ENCODE measurements around the gene AMPH. TPM values are rescaled to one million over a fixed set of nuclear protein-coding genes. Genes with fewer than 3 reads are reported as not detected.
"Not testable (repeated sequence)": the region's sequence is repeated elsewhere in the genome, so short reads cannot be mapped to it uniquely, and the experiment has no call there.

The AMPH gene
- polyA plus RNA-seq, 3 donors from 2014 or later, result 0.06 to 0.45 TPM; not detected in 1

DNA sequence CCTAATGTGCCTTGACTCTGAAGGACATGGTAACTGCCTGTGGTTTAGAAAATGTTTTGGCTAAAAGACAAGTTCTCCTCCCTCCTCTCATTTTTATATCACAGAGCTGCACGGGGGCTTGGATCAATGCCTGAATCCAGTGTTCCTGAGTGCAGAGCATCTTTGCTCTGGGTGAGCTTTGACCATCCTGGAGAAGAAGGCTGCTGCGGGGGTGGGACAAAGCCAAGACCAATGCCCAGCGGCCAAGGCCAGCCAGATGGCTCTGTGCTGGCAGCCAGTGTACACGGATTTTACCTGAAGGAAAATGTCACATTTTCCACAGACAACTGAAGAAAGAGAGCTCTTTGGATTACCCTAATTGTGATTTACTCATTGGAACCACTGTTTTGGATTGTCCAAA lies 255.7 kb downstream of the AMPH start:
- no peaks in the 10 kb centered on the region for H3K27me3 Mint-ChIP-seq (ENCODE audit: low read depth in 3 of 3)
- H3K4me1 Mint-ChIP-seq, result peaks cover 18 to 58% of the 10 kb centered on the region in 2 donors
- H3K9me3 Mint-ChIP-seq, result no peaks in the 10 kb centered on the region
- H3K27ac Mint-ChIP-seq, result peak overlapping the region in 1 of 6 donors; percentile 47
- peaks cover 13 to 35% (median 24%) of the 10 kb centered on the region in 3 donors for H3K36me3 Mint-ChIP-seq
- DNase-seq, result no peak
- H3K4me3 Mint-ChIP-seq, result no peak overlapping the region

DNA sequence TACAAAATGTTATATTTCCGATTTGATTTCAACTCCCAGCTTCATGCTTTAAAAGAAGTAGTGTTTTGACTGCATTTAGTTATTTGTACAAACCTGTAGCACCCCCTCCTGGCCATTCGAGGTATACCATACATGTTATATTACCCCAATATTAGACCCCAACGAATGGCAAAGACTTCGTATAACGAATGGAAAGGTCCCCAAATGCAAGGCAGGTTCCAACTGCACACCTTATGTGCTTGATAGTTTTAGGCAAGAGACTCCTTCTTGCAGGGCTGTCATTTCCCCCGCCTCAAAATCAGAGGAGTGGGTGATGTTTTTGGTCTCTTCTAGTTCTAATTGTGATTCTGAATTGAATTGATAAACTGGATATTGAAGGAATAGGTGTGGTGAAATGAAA lies 256.7 kb downstream of the AMPH start:
- Mint-ChIP-seq H3K27me3 (ENCODE audit: low read depth in 3 of 3) (peaks cover 0 to 2% (median 0%) of the 10 kb centered on the region in 3 donors), H3K27ac (peak overlapping the region in 5 of 6 donors; percentile 13 to 39 (median 22)), H3K4me3 (no peak overlapping the region), H3K4me1 (peaks cover 22 to 58% of the 10 kb centered on the region in 2 donors), H3K9me3 (no peaks in the 10 kb centered on the region), H3K36me3 (peaks cover 4 to 26% (median 18%) of the 10 kb centered on the region in 3 donors)
- peak; percentile 54 to 61 (median 55) for DNase-seq

GRCh38 chr7:38373155-38373554 lies 258.0 kb downstream of the AMPH start:
- Mint-ChIP-seq H3K9me3 (no peaks in the 10 kb centered on the region), H3K36me3 (peaks cover 4 to 19% (median 11%) of the 10 kb centered on the region in 3 donors), H3K27ac (peak overlapping the region in 4 of 6 donors; percentile 31 to 63 (median 36)), H3K27me3 (ENCODE audit: low read depth in 3 of 3) (peaks cover 0 to 2% (median 0%) of the 10 kb centered on the region in 3 donors), H3K4me3 (no peak overlapping the region), H3K4me1 (peaks cover 33 to 70% of the 10 kb centered on the region in 2 donors)
- no peak for DNase-seq

GRCh38 chr7:38372290-38372689 lies 258.9 kb downstream of the AMPH start:
- Mint-ChIP-seq H3K36me3 (peaks cover 4 to 14% (median 11%) of the 10 kb centered on the region in 3 donors), H3K27me3 (ENCODE audit: low read depth in 3 of 3) (peaks cover 0 to 2% (median 0%) of the 10 kb centered on the region in 3 donors), H3K9me3 (no peaks in the 10 kb centered on the region), H3K4me1 (peaks cover 42 to 72% of the 10 kb centered on the region in 2 donors), H3K4me3 (no peak overlapping the region), H3K27ac (peak overlapping the region; percentile 32 to 86 (median 71))
- DNase-seq, result no peak

- peak; percentile 67 to 74 (median 72) for DNase-seq
- H3K4me1 Mint-ChIP-seq, result peaks cover 53 to 87% of the 10 kb centered on the region in 2 donors
Observed at GRCh38 chr7:38369816-38370493, 261.2 kb downstream of the AMPH start.

GRCh38 chr7:38368191-38368605 lies 263.0 kb downstream of the AMPH start:
- Mint-ChIP-seq H3K27me3 (ENCODE audit: low read depth in 3 of 3) (peaks cover 0 to 2% (median 0%) of the 10 kb centered on the region in 3 donors), H3K4me3 (peak overlapping the region; percentile 35 to 77 (median 51))

More at GRCh38 chr7:38369816-38370493, 261.2 kb downstream of the AMPH start:
- Mint-ChIP-seq H3K27me3 (ENCODE audit: low read depth in 3 of 3) (peaks cover 0 to 2% (median 0%) of the 10 kb centered on the region in 3 donors), H3K4me3 (peak overlapping the region; percentile 56 to 67 (median 61)), H3K27ac (peak overlapping the region; percentile 84 to 95 (median 91)), H3K36me3 (peaks cover 0 to 9% (median 5%) of the 10 kb centered on the region in 3 donors), H3K9me3 (no peaks in the 10 kb centered on the region)

DNA sequence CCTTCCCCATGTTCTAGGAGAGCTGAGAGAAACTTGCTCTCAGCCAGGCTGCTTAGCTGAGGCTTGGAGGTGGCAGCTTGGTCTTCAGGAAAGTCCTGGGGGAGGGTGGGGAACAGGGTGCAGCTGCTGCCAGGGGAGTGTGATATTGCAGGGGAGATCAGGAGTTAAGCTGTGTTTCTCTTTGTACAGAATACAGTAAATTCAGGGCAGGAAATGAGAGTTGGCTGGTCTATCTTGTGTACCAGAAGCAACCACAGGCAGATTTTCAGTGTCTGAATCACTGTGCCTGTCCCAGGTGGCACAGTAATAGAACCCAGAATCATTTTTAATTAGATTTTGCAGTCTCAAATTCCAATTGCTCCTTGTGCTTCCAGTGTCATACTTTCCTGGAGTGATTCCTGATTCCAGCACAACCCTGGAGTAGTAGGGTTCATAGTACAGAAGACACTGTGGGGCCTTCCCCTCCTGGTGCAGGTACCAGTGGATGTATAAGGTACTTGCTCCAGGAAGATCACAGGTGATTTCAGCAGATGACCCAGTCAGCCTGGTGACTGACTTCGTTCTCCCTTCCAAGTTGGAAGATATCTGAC lies 263.8 kb downstream of the AMPH start:
- peak overlapping the region; percentile 35 to 77 (median 51) for H3K4me3 Mint-ChIP-seq
- H3K4me1 Mint-ChIP-seq, result peaks cover 77 to 92% of the 10 kb centered on the region in 2 donors
- H3K9me3 Mint-ChIP-seq, result no peaks in the 10 kb centered on the region
- peaks cover 0 to 21% (median 0%) of the 10 kb centered on the region in 3 donors for H3K36me3 Mint-ChIP-seq
- DNase-seq, result no peak
- H3K27ac Mint-ChIP-seq, result peak overlapping the region; percentile 84 to 95 (median 92)
- peaks cover 0 to 2% (median 0%) of the 10 kb centered on the region in 3 donors for H3K27me3 Mint-ChIP-seq (ENCODE audit: low read depth in 3 of 3)

More at GRCh38 chr7:38368191-38368605, 263.0 kb downstream of the AMPH start:
- peak overlapping the region; percentile 84 to 95 (median 92) for H3K27ac Mint-ChIP-seq
- peak; percentile 62 to 72 (median 65) for DNase-seq
- H3K36me3 Mint-ChIP-seq, result peaks cover 0 to 17% (median 4%) of the 10 kb centered on the region in 3 donors
- H3K9me3 Mint-ChIP-seq, result no peaks in the 10 kb centered on the region
- H3K4me1 Mint-ChIP-seq, result peaks cover 69 to 91% of the 10 kb centered on the region in 2 donors

DNA sequence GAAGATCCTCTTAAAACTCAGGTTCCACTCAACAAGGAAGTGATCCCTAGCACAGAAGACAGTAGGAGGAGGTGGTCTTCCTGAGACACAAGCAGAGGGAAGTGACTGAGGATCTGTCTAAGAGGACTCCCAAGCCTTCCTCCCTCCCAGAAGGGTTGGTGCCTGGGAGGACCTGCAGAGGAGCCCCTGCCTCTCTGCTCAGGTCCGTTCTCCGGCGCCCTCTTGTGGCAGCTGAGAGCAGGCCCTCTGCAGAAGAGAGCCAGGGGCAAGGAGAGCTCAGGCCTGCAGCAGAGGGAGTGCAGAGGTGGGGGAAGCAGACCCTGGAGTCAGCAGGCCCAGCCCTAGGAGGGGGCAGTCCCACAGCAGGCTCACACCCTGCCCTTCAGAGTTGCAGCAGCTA lies 267.8 kb downstream of the AMPH start:
- Mint-ChIP-seq H3K4me3 (peak overlapping the region; percentile 74 to 86 (median 83)), H3K4me1 (peaks cover 75 to 92% of the 10 kb centered on the region in 2 donors), H3K27ac (peak overlapping the region; percentile 92 to 98 (median 96)), H3K36me3 (peaks cover 0 to 27% (median 0%) of the 10 kb centered on the region in 3 donors)
- H3K9me3 Mint-ChIP-seq; H3K27me3 Mint-ChIP-seq (ENCODE audit: low read depth in 3 of 3): not testable (repeated sequence)
- DNase-seq, result peak; percentile 66 to 75 (median 68)

DNA sequence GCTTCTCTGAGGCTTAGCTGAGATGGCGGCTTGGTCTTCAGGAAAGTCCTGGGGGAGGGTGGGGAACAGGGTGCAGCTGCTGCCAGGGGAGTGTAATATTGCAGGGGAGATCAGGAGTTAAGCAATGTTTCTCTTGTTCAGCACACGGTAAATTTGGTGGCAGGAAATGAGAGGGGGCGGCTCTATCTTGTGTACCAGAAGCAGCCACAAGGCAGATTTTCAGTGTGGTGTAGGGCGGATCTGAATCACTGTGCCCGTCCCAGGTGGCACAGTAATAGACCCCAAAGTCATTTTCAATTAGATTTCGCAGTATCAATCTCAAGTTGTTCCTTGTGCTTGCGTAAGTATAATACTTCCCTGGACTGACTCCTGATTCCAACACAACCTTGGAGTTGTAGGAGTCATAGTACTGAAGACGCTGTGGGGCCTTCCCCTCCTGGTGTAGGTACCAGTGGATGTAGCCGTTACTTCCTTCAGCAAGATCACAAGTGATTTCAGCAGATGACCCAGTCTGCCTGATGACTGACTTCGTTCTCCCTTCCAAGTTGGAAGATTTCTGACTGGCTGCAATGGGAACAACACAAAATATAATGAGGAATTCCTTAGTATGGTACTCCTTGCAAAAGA lies 268.4 kb downstream of the AMPH start:
- H3K36me3 Mint-ChIP-seq, result peaks cover 0 to 31% (median 0%) of the 10 kb centered on the region in 3 donors
- H3K4me3 Mint-ChIP-seq, result peak overlapping the region; percentile 74 to 86 (median 83)
- H3K27me3 Mint-ChIP-seq (ENCODE audit: low read depth in 3 of 3); H3K9me3 Mint-ChIP-seq: not testable (repeated sequence)
- H3K4me1 Mint-ChIP-seq, result peaks cover 75 to 92% of the 10 kb centered on the region in 2 donors
- peak overlapping the region; percentile 92 to 98 (median 96) for H3K27ac Mint-ChIP-seq
- peak; percentile 34 to 55 (median 49) for DNase-seq

DNA sequence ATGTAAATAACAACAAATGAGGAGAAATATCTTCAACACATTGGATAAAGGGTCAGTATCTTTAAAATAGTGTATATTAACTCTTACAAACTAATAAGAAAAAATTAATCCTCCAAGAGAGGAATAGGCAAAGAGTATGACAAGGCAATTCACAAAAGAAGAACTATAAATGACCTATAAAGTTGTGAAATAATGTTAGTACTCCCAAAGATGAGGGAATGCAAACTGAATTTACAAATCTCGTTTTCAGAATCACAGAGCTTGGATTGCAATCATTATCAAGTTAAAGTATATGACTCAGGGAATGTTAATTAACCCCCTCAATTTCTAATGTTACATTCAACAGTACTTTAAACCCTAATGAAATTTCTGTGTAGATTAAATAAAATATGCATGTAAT lies 270.4 kb downstream of the AMPH start:
- Mint-ChIP-seq H3K9me3 (no peaks in the 10 kb centered on the region), H3K4me3 (peak overlapping the region; percentile 30 to 97 (median 86)), H3K4me1 (peaks cover 71 to 84% of the 10 kb centered on the region in 2 donors), H3K27me3 (ENCODE audit: low read depth in 3 of 3) (no peaks in the 10 kb centered on the region), H3K36me3 (peaks cover 0 to 32% (median 0%) of the 10 kb centered on the region in 3 donors), H3K27ac (peak overlapping the region in 5 of 6 donors; percentile 94 to 98 (median 96))
- no peak for DNase-seq

GRCh38 chr7:38359071-38359601 lies 272.0 kb downstream of the AMPH start:
- H3K27ac Mint-ChIP-seq, result peak overlapping the region; percentile 93 to 98 (median 96)
- H3K9me3 Mint-ChIP-seq; H3K27me3 Mint-ChIP-seq (ENCODE audit: low read depth in 3 of 3): not testable (repeated sequence)
- DNase-seq, result peak; percentile 68 to 75 (median 75)
- peak overlapping the region; percentile 86 to 97 (median 90) for H3K4me3 Mint-ChIP-seq
- peaks cover 3 to 25% (median 4%) of the 10 kb centered on the region in 3 donors for H3K36me3 Mint-ChIP-seq
- peaks cover 67 to 83% of the 10 kb centered on the region in 2 donors for H3K4me1 Mint-ChIP-seq

GRCh38 chr7:38358273-38358831 lies 272.8 kb downstream of the AMPH start:
- not testable (repeated sequence) for H3K27me3 Mint-ChIP-seq (ENCODE audit: low read depth in 3 of 3); H3K9me3 Mint-ChIP-seq
- Mint-ChIP-seq H3K4me3 (peak overlapping the region; percentile 86 to 97 (median 90)), H3K36me3 (peaks cover 3 to 24% (median 9%) of the 10 kb centered on the region in 3 donors), H3K27ac (peak overlapping the region; percentile 93 to 98 (median 96)), H3K4me1 (peaks cover 68 to 84% of the 10 kb centered on the region in 2 donors)
- DNase-seq, result peak in 2 of 3 donors; percentile 41 to 44

All from immature natural killer cell (primary cell).